ENCODE data around the gene TESK2. TPM values are rescaled to one million over a fixed set of nuclear protein-coding genes. Genes with fewer than 3 reads are reported as not detected.

The TESK2 gene
- total and polyA plus RNA-seq, 2 of the 13 experiments (the other 11 are each of a cell fraction or from before 2014, with no cell fraction given), result 5.5 to 9.6 TPM

DNA sequence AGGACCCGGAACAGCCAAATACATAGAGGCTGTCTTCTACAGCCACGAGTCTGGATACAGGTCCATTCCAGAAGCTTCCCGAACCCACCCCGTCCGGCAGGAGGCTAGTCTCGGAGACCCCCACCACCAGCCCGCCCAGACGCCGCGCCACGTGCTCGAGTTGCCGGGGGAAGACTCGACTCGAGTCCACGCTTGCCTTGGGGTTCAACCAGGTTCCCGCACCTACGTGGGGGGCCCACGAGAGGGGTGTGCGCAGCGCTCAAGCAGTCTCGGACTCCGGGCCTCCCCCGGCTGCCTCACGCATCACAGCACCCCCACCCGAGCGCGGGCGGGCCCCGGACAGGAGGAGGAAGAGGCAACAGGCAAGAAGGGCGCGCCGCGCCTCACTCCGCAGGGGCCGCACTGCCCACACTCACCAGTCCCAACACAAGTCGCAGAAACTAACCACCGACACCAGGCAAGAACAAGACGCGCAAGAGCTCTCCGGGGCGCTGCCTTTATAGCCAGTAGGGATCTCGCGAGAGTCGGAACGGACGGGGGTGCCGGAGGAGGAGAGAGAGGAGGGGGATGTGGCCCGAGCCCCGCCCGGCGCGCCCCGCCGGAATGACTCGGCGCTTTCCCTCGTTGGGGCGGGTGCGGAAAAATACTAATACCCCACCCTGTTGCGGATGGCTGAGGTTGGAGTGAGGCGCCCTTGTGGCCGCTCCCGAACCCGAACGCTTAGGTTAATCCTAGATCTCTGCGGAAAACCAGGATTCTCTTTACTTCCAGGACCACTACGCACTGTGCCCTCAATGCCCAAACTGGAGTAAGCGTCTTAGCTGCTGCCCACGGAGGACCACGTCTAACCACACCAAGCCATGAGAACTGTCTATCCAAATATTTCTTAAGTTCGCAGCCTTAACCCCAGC lies 30.7 kb upstream of the TESK2 start, which contains the start of gene PRDX1 (continued):
- TF ChIP-seq ZFX (CRISPR knock-in tag; IDR thresholded peaks at IDR 0.05; ENCODE audit: low read depth), result peak; percentile 87
- TF ChIP-seq, protein P1, sequence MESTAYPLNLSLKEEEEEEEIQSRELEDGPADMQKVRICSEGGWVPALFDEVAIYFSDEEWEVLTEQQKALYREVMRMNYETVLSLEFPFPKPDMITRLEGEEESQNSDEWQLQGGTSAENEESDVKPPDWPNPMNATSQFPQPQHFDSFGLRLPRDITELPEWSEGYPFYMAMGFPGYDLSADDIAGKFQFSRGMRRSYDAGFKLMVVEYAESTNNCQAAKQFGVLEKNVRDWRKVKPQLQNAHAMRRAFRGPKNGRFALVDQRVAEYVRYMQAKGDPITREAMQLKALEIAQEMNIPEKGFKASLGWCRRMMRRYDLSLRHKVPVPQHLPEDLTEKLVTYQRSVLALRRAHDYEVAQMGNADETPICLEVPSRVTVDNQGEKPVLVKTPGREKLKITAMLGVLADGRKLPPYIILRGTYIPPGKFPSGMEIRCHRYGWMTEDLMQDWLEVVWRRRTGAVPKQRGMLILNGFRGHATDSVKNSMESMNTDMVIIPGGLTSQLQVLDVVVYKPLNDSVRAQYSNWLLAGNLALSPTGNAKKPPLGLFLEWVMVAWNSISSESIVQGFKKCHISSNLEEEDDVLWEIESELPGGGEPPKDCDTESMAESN (CRISPR knock-in tag; conservative IDR thresholded peaks at IDR 0.05), result peak; percentile 96
- TF ChIP-seq, protein P2, sequence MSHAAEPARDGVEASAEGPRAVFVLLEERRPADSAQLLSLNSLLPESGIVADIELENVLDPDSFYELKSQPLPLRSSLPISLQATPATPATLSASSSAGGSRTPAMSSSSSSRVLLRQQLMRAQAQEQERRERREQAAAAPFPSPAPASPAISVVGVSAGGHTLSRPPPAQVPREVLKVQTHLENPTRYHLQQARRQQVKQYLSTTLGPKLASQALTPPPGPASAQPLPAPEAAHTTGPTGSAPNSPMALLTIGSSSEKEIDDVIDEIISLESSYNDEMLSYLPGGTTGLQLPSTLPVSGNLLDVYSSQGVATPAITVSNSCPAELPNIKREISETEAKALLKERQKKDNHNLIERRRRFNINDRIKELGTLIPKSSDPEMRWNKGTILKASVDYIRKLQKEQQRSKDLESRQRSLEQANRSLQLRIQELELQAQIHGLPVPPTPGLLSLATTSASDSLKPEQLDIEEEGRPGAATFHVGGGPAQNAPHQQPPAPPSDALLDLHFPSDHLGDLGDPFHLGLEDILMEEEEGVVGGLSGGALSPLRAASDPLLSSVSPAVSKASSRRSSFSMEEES (CRISPR knock-in tag; IDR thresholded peaks at IDR 0.05), result peak; percentile 74
- peak; percentile 94 for TF ChIP-seq MXD4 (CRISPR knock-in tag; IDR thresholded peaks at IDR 0.05)
- TF ChIP-seq NR2F6 (IDR thresholded peaks at IDR 0.05), result no peak
- peak; percentile 71; the same call in 1 of the 2 replicates for TF ChIP-seq NR2F6 (CRISPR knock-in tag; IDR thresholded peaks at IDR 0.05)
- 0 out of 2 replicates have a peak, but pooled peaks have one; percentile 56 for TF ChIP-seq RNF2 (conservative IDR thresholded peaks at IDR 0.05; ENCODE audit: low read depth)
- peak; percentile 94; the same call in 1 of the 2 replicates for TF ChIP-seq KLF12 (CRISPR knock-in tag; IDR thresholded peaks at IDR 0.05; ENCODE audit: borderline replicate concordance)
- no peak; the same call in none of the 2 replicates for TF ChIP-seq BRCA1 (CRISPR knock-in tag; IDR thresholded peaks at IDR 0.05)
- TF ChIP-seq, protein P3, sequence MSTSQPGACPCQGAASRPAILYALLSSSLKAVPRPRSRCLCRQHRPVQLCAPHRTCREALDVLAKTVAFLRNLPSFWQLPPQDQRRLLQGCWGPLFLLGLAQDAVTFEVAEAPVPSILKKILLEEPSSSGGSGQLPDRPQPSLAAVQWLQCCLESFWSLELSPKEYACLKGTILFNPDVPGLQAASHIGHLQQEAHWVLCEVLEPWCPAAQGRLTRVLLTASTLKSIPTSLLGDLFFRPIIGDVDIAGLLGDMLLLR (CRISPR knock-in tag; IDR thresholded peaks at IDR 0.05), result peak; percentile 81
- peak; percentile 97 for TF ChIP-seq KDM4B (CRISPR knock-in tag; IDR thresholded peaks at IDR 0.05)
- TF ChIP-seq ZNF616 (CRISPR knock-in tag; IDR thresholded peaks at IDR 0.05; ENCODE audit: low read depth), result peak; percentile 52; the same call in 1 of the 2 replicates
- peak; percentile 70 for TF ChIP-seq ZNF878 (CRISPR knock-in tag; IDR thresholded peaks at IDR 0.05)
- TF ChIP-seq ZNF274 (CRISPR knock-in tag; IDR thresholded peaks at IDR 0.05), result peak; percentile 76; the same call in 1 of the 2 replicates
- peak; percentile 91 for TF ChIP-seq ZNF430 (CRISPR knock-in tag; IDR thresholded peaks at IDR 0.05)
- TF ChIP-seq, protein P4, sequence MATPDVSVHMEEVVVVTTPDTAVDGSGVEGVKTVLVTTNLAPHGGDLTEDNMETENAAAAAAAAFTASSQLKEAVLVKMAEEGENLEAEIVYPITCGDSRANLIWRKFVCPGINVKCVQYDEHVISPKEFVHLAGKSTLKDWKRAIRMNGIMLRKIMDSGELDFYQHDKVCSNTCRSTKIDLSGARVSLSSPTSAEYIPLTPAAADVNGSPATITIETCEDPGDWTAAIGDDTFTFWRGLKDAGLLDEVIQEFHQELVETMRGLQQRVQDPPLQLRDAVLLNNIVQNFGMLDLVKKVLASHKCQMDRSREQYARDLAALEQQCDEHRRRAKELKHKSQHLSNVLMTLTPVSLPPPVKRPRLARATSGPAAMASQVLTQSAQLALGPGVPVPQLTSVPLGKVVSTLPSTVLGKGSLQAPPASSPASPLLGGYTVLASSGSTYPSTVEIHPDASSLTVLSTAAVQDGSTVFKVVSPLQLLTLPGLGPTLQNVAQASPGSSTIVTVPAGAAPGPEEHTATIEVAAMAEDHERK (CRISPR knock-in tag; IDR thresholded peaks at IDR 0.05; ENCODE audit: low read depth), result peak; percentile 72
- TF ChIP-seq, protein P5, sequence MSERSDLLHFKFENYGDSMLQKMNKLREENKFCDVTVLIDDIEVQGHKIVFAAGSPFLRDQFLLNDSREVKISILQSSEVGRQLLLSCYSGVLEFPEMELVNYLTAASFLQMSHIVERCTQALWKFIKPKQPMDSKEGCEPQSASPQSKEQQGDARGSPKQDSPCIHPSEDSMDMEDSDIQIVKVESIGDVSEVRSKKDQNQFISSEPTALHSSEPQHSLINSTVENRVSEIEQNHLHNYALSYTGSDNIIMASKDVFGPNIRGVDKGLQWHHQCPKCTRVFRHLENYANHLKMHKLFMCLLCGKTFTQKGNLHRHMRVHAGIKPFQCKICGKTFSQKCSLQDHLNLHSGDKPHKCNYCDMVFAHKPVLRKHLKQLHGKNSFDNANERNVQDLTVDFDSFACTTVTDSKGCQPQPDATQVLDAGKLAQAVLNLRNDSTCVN (CRISPR knock-in tag; IDR thresholded peaks at IDR 0.05; ENCODE audit: borderline replicate concordance), result peak; percentile 73; the same call in 1 of the 2 replicates
- peak; percentile 80 for TF ChIP-seq CAMTA2 (CRISPR knock-in tag; IDR thresholded peaks at IDR 0.05; ENCODE audit: borderline replicate concordance)
- TF ChIP-seq, protein P6, sequence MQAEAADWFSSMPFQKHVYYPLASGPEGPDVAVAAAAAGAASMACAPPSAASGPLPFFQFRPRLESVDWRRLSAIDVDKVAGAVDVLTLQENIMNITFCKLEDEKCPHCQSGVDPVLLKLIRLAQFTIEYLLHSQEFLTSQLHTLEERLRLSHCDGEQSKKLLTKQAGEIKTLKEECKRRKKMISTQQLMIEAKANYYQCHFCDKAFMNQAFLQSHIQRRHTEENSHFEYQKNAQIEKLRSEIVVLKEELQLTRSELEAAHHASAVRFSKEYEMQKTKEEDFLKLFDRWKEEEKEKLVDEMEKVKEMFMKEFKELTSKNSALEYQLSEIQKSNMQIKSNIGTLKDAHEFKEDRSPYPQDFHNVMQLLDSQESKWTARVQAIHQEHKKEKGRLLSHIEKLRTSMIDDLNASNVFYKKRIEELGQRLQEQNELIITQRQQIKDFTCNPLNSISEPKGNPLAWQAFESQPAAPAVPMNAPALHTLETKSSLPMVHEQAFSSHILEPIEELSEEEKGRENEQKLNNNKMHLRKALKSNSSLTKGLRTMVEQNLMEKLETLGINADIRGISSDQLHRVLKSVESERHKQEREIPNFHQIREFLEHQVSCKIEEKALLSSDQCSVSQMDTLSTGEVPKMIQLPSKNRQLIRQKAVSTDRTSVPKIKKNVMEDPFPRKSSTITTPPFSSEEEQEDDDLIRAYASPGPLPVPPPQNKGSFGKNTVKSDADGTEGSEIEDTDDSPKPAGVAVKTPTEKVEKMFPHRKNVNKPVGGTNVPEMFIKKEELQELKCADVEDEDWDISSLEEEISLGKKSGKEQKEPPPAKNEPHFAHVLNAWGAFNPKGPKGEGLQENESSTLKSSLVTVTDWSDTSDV (CRISPR knock-in tag; IDR thresholded peaks at IDR 0.05), result peak; percentile 89; the same call in 1 of the 2 replicates
